Subcutaneous preadipocyte (primary cell): ENCODE data around the gene YIPF1. TPM values are rescaled to one million over a fixed set of nuclear protein-coding genes. Genes with fewer than 3 reads are reported as not detected.

Experiments
- small RNA-seq: library from RNA; depleted of rRNA; stranded (forward); fragments of <200 nt; gene quantifications from one replicate; pipeline ENCODE3, GENCODE V24; 2012
- total RNA-seq: library from RNA; depleted of rRNA; stranded (reverse); fragments of >200 nt; gene quantifications from 2 replicates; pipeline ENCODE4 v1.2.3, GENCODE V29; 2012

YIPF1 gene
- 16.0 and 17.6 TPM in 2 replicates for total RNA-seq

GRCh38 chr1:53889304-53890298 lies at the start of gene YIPF1:
Gene YIPF1, minus strand, starts transcription at chr1:53889797. Its CDS starts 860 bp downstream, at chr1:53888937.

GRCh38 chr1:53893999-53894636 lies 4.5 kb upstream of the YIPF1 start, which contains the start of gene DIO1:
Gene DIO1, plus strand, starts transcription at chr1:53894187. Its CDS starts 24 bp downstream, at chr1:53894211.

GRCh38 chr1:53837924-53838653 lies 51.5 kb downstream of the YIPF1 start, which contains the start of gene NDC1:
Gene NDC1, minus strand, starts transcription at chr1:53838296. Its CDS starts 35 bp downstream, at chr1:53838261.

Small RNAs within 50 kb of the gene (small RNA-seq; reads per million reads assigned to genes)
- not detected for gene AL049745.1

Other genes starting within 250 kb of the YIPF1 start
- gene GLIS1, start 150.6 kb downstream of the YIPF1 start, total RNA-seq, result 1.5 and 3.3 TPM in 2 replicates
- 32.0 and 46.1 TPM in 2 replicates for gene NDC1, start 51.5 kb downstream of the YIPF1 start, total RNA-seq
- gene DIO1, start 4.4 kb upstream of the YIPF1 start, total RNA-seq, result not detected in 2 replicates
- 25.4 and 27.9 TPM in 2 replicates for gene IFT25, start 55.9 kb upstream of the YIPF1 start, total RNA-seq
- 29.3 and 30.9 TPM in 2 replicates for gene LRRC42, start 56.6 kb upstream of the YIPF1 start, total RNA-seq
- not detected in 2 replicates for gene LDLRAD1, start 128.4 kb upstream of the YIPF1 start, total RNA-seq
- gene TMEM59, start 163.4 kb upstream of the YIPF1 start, total RNA-seq, result 116 and 150 TPM in 2 replicates
- 2.2 and 5.1 TPM in 2 replicates for gene TCEANC2, start 163.8 kb upstream of the YIPF1 start, total RNA-seq